IMR-90 (cell line): ENCODE data around the gene MAPRE3. TPM values are rescaled to one million over a fixed set of nuclear protein-coding genes. Genes with fewer than 3 reads are reported as not detected.

Experiments used
- ATAC-seq: fragments of 200-7000 bp; cut with Tn5 transposase; 2 replicates; pipeline ENCODE4 v1.9.1; 2020; ENCODE audit warnings: low read depth, mild to moderate bottlenecking, moderate library complexity
- BruUV-seq: library from RNA; stranded (reverse); fragments of 400-500 nt; replicated peaks from 2 replicates; lab custom pipeline; 2021; lab: Mats Ljungman, UMichigan
- CTCF ChIA-PET: fragments of 300-600 bp; formaldehyde crosslinking; extraction: SDS; loops from one replicate; lab custom pipeline; 2021; ENCODE audit warnings: antibody characterized with exemption; lab: Yijun Ruan, JAX
- POLR2A ChIA-PET: fragments of 300-600 bp; sonication (Branson Sonifier 250); formaldehyde crosslinking; loops from one replicate; lab custom pipeline; 2022; ENCODE audit warnings: antibody characterized with exemption; ENCODE audit not compliant: unreplicated experiment; lab: Charles Lee
- DNase-seq: peaks from one replicate; pipeline ENCODE4 v3.0.0; 2013
- H2AFZ ChIP-seq: replicated peaks from 2 replicates; pipeline ENCODE3; 2013; ENCODE audit warnings: low read length, mild to moderate bottlenecking; ENCODE audit not compliant: poor library complexity
- H2AK5ac ChIP-seq: 2 replicates; pipeline ENCODE4 v1.6.1; 2013; ENCODE audit warnings: low read depth, low read length, inconsistent platforms
- H2AK9ac ChIP-seq: replicated peaks from 2 replicates; pipeline ENCODE3; 2013; ENCODE audit warnings: mild to moderate bottlenecking, low read depth, low read length, moderate library complexity; ENCODE audit not compliant: poor library complexity
- H2BK120ac ChIP-seq: 2 replicates; pipeline ENCODE4 v1.6.1; 2013; ENCODE audit warnings: low read depth, low read length, inconsistent platforms
- H2BK15ac ChIP-seq: 3 replicates; pipeline ENCODE4 v1.6.1; 2013; ENCODE audit warnings: low read depth, low read length, inconsistent platforms
- H2BK20ac ChIP-seq: 2 replicates; pipeline ENCODE4 v1.6.1; 2013; ENCODE audit warnings: low read depth, mild to moderate bottlenecking, inconsistent platforms, low read length, moderate library complexity
- H2BK5ac ChIP-seq: 2 replicates; pipeline ENCODE4 v1.6.1; 2013; ENCODE audit warnings: mild to moderate bottlenecking, low read depth, low read length, inconsistent platforms; ENCODE audit not compliant: poor library complexity, severe bottlenecking
- H3K14ac ChIP-seq: replicated peaks from 2 replicates; pipeline ENCODE4 v1.6.1; 2013; ENCODE audit warnings: low read depth, low read length, inconsistent platforms
- H3K18ac ChIP-seq: 2 replicates; pipeline ENCODE4 v1.6.1; 2013; ENCODE audit warnings: low read depth, low read length, control low read depth
- H3K23ac ChIP-seq: 2 replicates; pipeline ENCODE4 v1.6.1; 2013; ENCODE audit warnings: low read depth, low read length, inconsistent platforms
- H3K27ac ChIP-seq: 2 replicates; pipeline ENCODE4 v1.5.1; 2013; ENCODE audit warnings: mild to moderate bottlenecking, control low read depth, low read length; ENCODE audit not compliant: insufficient read depth
- H3K27me3 ChIP-seq: 2 replicates; pipeline ENCODE4 v1.6.1; 2013; ENCODE audit warnings: low read length; ENCODE audit not compliant: control insufficient read depth, insufficient read depth
- H3K36me3 ChIP-seq: 2 replicates; pipeline ENCODE4 v1.6.1; 2013; ENCODE audit warnings: low read length, mixed read lengths; ENCODE audit not compliant: control insufficient read depth, insufficient read depth
- H3K4ac ChIP-seq: 2 replicates; pipeline ENCODE4 v1.6.1; 2013; ENCODE audit warnings: low read depth, low read length, inconsistent platforms
- H3K4me1 ChIP-seq: 2 replicates; pipeline ENCODE4 v1.6.1; 2013; ENCODE audit warnings: low read length, mixed read lengths; ENCODE audit not compliant: control insufficient read depth, insufficient read depth
- H3K4me2 ChIP-seq: 2 replicates; pipeline ENCODE4 v1.6.1; 2013; ENCODE audit warnings: low read depth, mild to moderate bottlenecking, control low read depth, low read length, moderate library complexity
- H3K4me3 ChIP-seq: 2 replicates; pipeline ENCODE4 v1.5.1; 2013; ENCODE audit warnings: low read depth, mild to moderate bottlenecking, control low read depth, low read length, moderate library complexity; ENCODE audit not compliant: insufficient read depth
- H3K56ac ChIP-seq: 2 replicates; pipeline ENCODE4 v1.6.1; 2013; ENCODE audit warnings: low read length, inconsistent platforms; ENCODE audit not compliant: insufficient read depth; ENCODE audit errors: extremely low read depth
- H3K79me1 ChIP-seq, 2 experiments: 2 replicates each; pipeline ENCODE4 v1.6.1; 2013; ENCODE audit warnings: low read length in 2 of 2, inconsistent platforms in 1 of 2, low read depth in 1 of 2
- H3K9ac ChIP-seq: 2 replicates; pipeline ENCODE4 v1.6.1; 2013; ENCODE audit warnings: low read depth, low read length, control low read depth
- H3K9me1 ChIP-seq: 2 replicates; pipeline ENCODE4 v1.6.1; 2013; ENCODE audit warnings: low read length, inconsistent platforms; ENCODE audit not compliant: insufficient read depth
- H3K9me3 ChIP-seq: 2 replicates; pipeline ENCODE4 v1.6.1; 2013; ENCODE audit warnings: low read length; ENCODE audit not compliant: control insufficient read depth, insufficient read depth
- H4K20me1 ChIP-seq: 2 replicates; pipeline ENCODE4 v1.6.1; 2013; ENCODE audit warnings: low read length, inconsistent platforms; ENCODE audit not compliant: insufficient read depth
- H4K5ac ChIP-seq: 2 replicates; pipeline ENCODE4 v1.6.1; 2013; ENCODE audit warnings: mild to moderate bottlenecking, low read depth, low read length, control low read depth
- H4K8ac ChIP-seq, 2 experiments: 2 replicates each; pipeline ENCODE4 v1.6.1; 2013; ENCODE audit warnings: low read depth in 2 of 2, low read length in 2 of 2, control low read depth in 1 of 2, inconsistent platforms in 1 of 2
- H4K91ac ChIP-seq: 2 replicates; pipeline ENCODE4 v1.6.1; 2013; ENCODE audit warnings: low read depth, low read length, inconsistent platforms; ENCODE audit not compliant: insufficient read depth
- CHD1 ChIP-seq: IDR thresholded peaks from 2 replicates; pipeline ENCODE4 v1.6.1; 2012; ENCODE audit warnings: low read depth, low read length, improper control_type of control experiment
- MAFK ChIP-seq: IDR thresholded peaks from 2 replicates; pipeline ENCODE4 v1.6.1; 2012; ENCODE audit warnings: low read depth, low read length, improper control_type of control experiment
- MXI1 ChIP-seq: IDR thresholded peaks from 2 replicates; pipeline ENCODE4 v1.6.1; 2012; ENCODE audit warnings: low read depth, mild to moderate bottlenecking, low read length, moderate library complexity, borderline replicate concordance
- RCOR1 ChIP-seq: IDR thresholded peaks from 2 replicates; pipeline ENCODE4 v1.6.1; 2012; ENCODE audit warnings: mild to moderate bottlenecking, low read length, improper control_type of control experiment; ENCODE audit not compliant: insufficient replicate concordance
- SMC3 ChIP-seq: fragments of 150-350 bp; IDR thresholded peaks from 2 replicates; pipeline ENCODE4 v1.6.1; 2016; ENCODE audit warnings: low read depth, mild to moderate bottlenecking, antibody characterized with exemption, low read length, moderate library complexity
- WGBS, 2 experiments: methylation state at CpG; one replicate each; pipeline versions ENCODE4 v1.1.5 to v1.1.7; 2013; ENCODE audit warnings: missing lambda C conversion rate in 2 of 2; ENCODE audit not compliant: insufficient read length in 1 of 2; ENCODE audit errors: extremely low coverage in 2 of 2; 5-methylcytosine and 5-hydroxymethylcytosine counted together
- dilution Hi-C: fragments of 300-500 bp; cut with HindIII; formaldehyde crosslinking; loops from one replicate; pipeline ENCODE4 v1.14.3; 2018; ENCODE audit warnings: low sequenced_read_pairs; ENCODE audit not compliant: unreplicated experiment
- in situ Hi-C: fragments of 300-500 bp; cut with MboI; formaldehyde crosslinking; loops from 3 replicates; pipeline ENCODE4 v1.14.3; 2019; ENCODE audit warnings: low sequenced_read_pairs, inconsistent platforms, mixed read lengths
- intact Hi-C: fragments of 100-400 bp; cut with micrococcal nuclease; formaldehyde crosslinking; loops from 2 replicates; pipeline ENCODE4 v1.10.0; 2022
- polyA plus RNA-seq, 3 experiments: library from polyadenylated mRNA; depleted of rRNA; stranded (reverse); fragments of >200 nt; gene quantifications; 2 replicates each; pipeline ENCODE4 v1.2.3, GENCODE V29; 2012; ENCODE audit warnings: low replicate concordance in 1 of 3
- total RNA-seq: library from RNA; depleted of rRNA; stranded (reverse); fragments of >200 nt; gene quantifications from 2 replicates; pipeline ENCODE4 v1.2.3, GENCODE V29; 2012
- TF ChIP-seq, protein P1 (sequence below): fragments of 150-350 bp; IDR thresholded peaks from 2 replicates; pipeline ENCODE4 v1.6.1; 2017; ENCODE audit warnings: mild to moderate bottlenecking, antibody characterized with exemption, low read length, low read depth

Gene MAPRE3
- total and polyA plus RNA-seq, 2 of the 4 experiments (the other 2 are of a cell fraction) = 1.8 to 20.3 TPM

- H3K23ac ChIP-seq = no peak overlapping the region
- H2BK120ac ChIP-seq = no peak overlapping the region
- WGBS, 2 experiments = 42% methylated on average over 6 of the region's 34 CpGs; no CpG with 5 or more reads in 1 of the 2 experiments
- no peak overlapping the region for H2BK15ac ChIP-seq
- TF ChIP-seq CHD1 (no peak), SMC3 (no peak), MXI1 (no peak), RCOR1 (no peak), MAFK (no peak)
- TF ChIP-seq, protein P1, sequence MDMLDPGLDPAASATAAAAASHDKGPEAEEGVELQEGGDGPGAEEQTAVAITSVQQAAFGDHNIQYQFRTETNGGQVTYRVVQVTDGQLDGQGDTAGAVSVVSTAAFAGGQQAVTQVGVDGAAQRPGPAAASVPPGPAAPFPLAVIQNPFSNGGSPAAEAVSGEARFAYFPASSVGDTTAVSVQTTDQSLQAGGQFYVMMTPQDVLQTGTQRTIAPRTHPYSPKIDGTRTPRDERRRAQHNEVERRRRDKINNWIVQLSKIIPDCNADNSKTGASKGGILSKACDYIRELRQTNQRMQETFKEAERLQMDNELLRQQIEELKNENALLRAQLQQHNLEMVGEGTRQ = no peak
- no peak overlapping the region for H3K4me3 ChIP-seq
- no peak overlapping the region for H3K18ac ChIP-seq
- H3K9ac ChIP-seq = no peak overlapping the region
- H3K27me3 ChIP-seq = peaks cover 63% of the 10 kb centered on the region
- no peaks in the 10 kb centered on the region for H3K9me1 ChIP-seq
- intact Hi-C loops (loop anchor here (10.0 kb wide), 1 partner anchor 342 kb away; no protein-coding TSS in a partner anchor), in situ Hi-C loops (no loop called here), dilution Hi-C loops (no loop called here)
- no peaks in the 10 kb centered on the region for H3K79me1 ChIP-seq
- peaks cover 2% of the 10 kb centered on the region; the same call in 1 of the 2 replicates for H3K4me1 ChIP-seq
- peak overlapping the region; percentile 68 for H2AFZ ChIP-seq
- no peak overlapping the region for H2AK5ac ChIP-seq
- H2BK20ac ChIP-seq = no peak overlapping the region
- no peaks in the 10 kb centered on the region for H3K36me3 ChIP-seq
- no peak overlapping the region for H2BK5ac ChIP-seq
- no peak overlapping the region for H4K91ac ChIP-seq
- H4K5ac ChIP-seq = no peak overlapping the region
- DNase-seq (peak; percentile 39), ATAC-seq (peak; percentile 69)
- H3K9me3 ChIP-seq = no peaks in the 10 kb centered on the region
- no peak overlapping the region for H2AK9ac ChIP-seq
- POLR2A ChIA-PET = no interaction called here
- no peak overlapping the region for H3K56ac ChIP-seq
- H3K4ac ChIP-seq = no peak overlapping the region
- no peak overlapping the region for H4K8ac ChIP-seq
- no peak overlapping the region for H3K27ac ChIP-seq
- no peak overlapping the region for H3K4me2 ChIP-seq
- BruUV-seq = no TSS peak
- CTCF ChIA-PET = no interaction called here
- H4K20me1 ChIP-seq = no peaks in the 10 kb centered on the region
- H3K14ac ChIP-seq = no peak overlapping the region
These were observed 23.3 kb upstream of the MAPRE3 start for GRCh38 chr2:26946841-26947784.
